HepG2 (cell line): ENCODE measurements around the gene SMIM38. TPM values are rescaled to one million over a fixed set of nuclear protein-coding genes. Genes with fewer than 3 reads are reported as not detected.

Experiments
- ATAC-seq: fragments of 200-7000 bp; cut with Tn5 transposase; 3 replicates; pipeline ENCODE4 v1.9.1; 2020; ENCODE audit warnings: mild to moderate bottlenecking, moderate library complexity
- BruUV-seq: library from RNA; stranded (reverse); fragments of 400-500 nt; replicated peaks from 2 replicates; lab custom pipeline; 2021; lab: Mats Ljungman, UMichigan
- CTCF ChIA-PET: fragments of 300-600 bp; formaldehyde crosslinking; extraction: SDS; loops from one replicate; lab custom pipeline; 2021; ENCODE audit warnings: low total read pairs, inconsistent platforms, low intra/inter-chr PET ratio; lab: Yijun Ruan, JAX
- POLR2A ChIA-PET: fragments of 350-600 bp; sonication (Branson Sonifier 250); formaldehyde crosslinking; loops from one replicate; lab custom pipeline; 2020; ENCODE audit warnings: antibody characterized with exemption, inconsistent platforms; lab: Yijun Ruan, JAX
- DNase-seq: peaks from one replicate; pipeline ENCODE4 v3.0.0-alpha.2; 2015; ENCODE audit warnings: low spot score
- FAIRE-seq: peaks from 3 replicates; lab custom pipeline; 2011; peaks lifted over from hg19 to GRCh38; lab: Jason Lieb, UNC
- H2AFZ ChIP-seq: one replicate; pipeline ENCODE4 v1.6.1; 2011; ENCODE audit warnings: low read length, inconsistent platforms
- H3K27ac ChIP-seq: fragments of 300-600 bp; 3 replicates; pipeline ENCODE4 v1.8.0; 2011; ENCODE audit warnings: mixed run types, mild to moderate bottlenecking, mixed read lengths, low read length, inconsistent platforms; ENCODE audit not compliant: insufficient read depth; ENCODE audit errors: extremely low read length
- H3K27me3 ChIP-seq, 2 experiments: fragments of 200-600 bp in 1 of 2; 2 replicates in 1 of 2; 3 replicates in 1 of 2; pipeline versions ENCODE4 v1.6.0 to v1.8.0; 2011; ENCODE audit warnings: low read length in 2 of 2, mild to moderate bottlenecking in 2 of 2, moderate library complexity in 2 of 2, inconsistent platforms in 1 of 2; ENCODE audit not compliant: insufficient read depth in 2 of 2, control insufficient read depth in 1 of 2
- H3K36me3 ChIP-seq, 2 experiments: fragments of 200-600 bp in 1 of 2; replicated peaks in 1 of 2; 2 replicates in 1 of 2; 3 replicates in 1 of 2; pipeline versions ENCODE4 v1.5.1 to v1.8.0; 2011; ENCODE audit warnings: low read length in 2 of 2, inconsistent platforms in 1 of 2; ENCODE audit not compliant: insufficient read depth in 2 of 2, control insufficient read depth in 1 of 2
- H3K4me1 ChIP-seq: 2 replicates; pipeline ENCODE4 v1.5.1; 2012; ENCODE audit warnings: low read length, inconsistent platforms; ENCODE audit not compliant: insufficient read depth
- H3K4me2 ChIP-seq: 2 replicates; pipeline ENCODE4 v1.6.0; 2011; ENCODE audit warnings: low read depth, low read length, inconsistent platforms
- H3K4me3 ChIP-seq, 3 experiments: fragments of 200-600 bp in 1 of 3; sonication (generic), shearing (Covaris generic) in 1 of 3; replicated peaks in 1 of 3; 2 replicates each; pipeline ENCODE4 v1.5.1; 2011 to 2016; ENCODE audit warnings: low read length in 3 of 3, inconsistent platforms in 2 of 3, low read depth in 2 of 3, mild to moderate bottlenecking in 2 of 3, control low read depth in 1 of 3, mixed read lengths in 1 of 3; ENCODE audit not compliant: insufficient read depth in 1 of 3
- H3K79me2 ChIP-seq: one replicate; pipeline ENCODE4 v1.6.1; 2011; ENCODE audit warnings: low read length, inconsistent platforms; ENCODE audit not compliant: insufficient read depth
- H3K9ac ChIP-seq: 2 replicates; pipeline ENCODE4 v1.6.0; 2011; ENCODE audit warnings: mild to moderate bottlenecking, low read depth, low read length, inconsistent platforms; ENCODE audit not compliant: insufficient read depth
- H3K9me3 ChIP-seq: 2 replicates; pipeline ENCODE4 v1.5.1; 2012; ENCODE audit warnings: mild to moderate bottlenecking, low read length
- H4K20me1 ChIP-seq: 2 replicates; pipeline ENCODE4 v1.6.0; 2011; ENCODE audit warnings: inconsistent platforms, mild to moderate bottlenecking, low read length, moderate library complexity; ENCODE audit not compliant: insufficient read depth
- MIER3 ChIP-seq: IDR thresholded peaks from 2 replicates; pipeline ENCODE4 v1.6.1; 2016; ENCODE audit warnings: missing compliant biosample characterization, borderline replicate concordance
- ZNF10 ChIP-seq: sonication (generic); formaldehyde crosslinking; IDR thresholded peaks from 2 replicates; pipeline ENCODE4 v1.4.0; 2020; ENCODE audit warnings: mild to moderate bottlenecking, low read depth, missing genetic modification reagents, borderline replicate concordance
- ZNF331 ChIP-seq: sonication (generic); formaldehyde crosslinking; IDR thresholded peaks from 2 replicates; pipeline ENCODE4 v1.4.0; 2020; ENCODE audit warnings: missing genetic modification reagents
- ZNF768 ChIP-seq: sonication (generic); formaldehyde crosslinking; IDR thresholded peaks from 2 replicates; pipeline ENCODE4 v1.4.0; 2020; ENCODE audit warnings: missing genetic modification reagents
- WGBS: methylation state at CpG from one replicate; pipeline ENCODE4 v1.1.6; 2017; ENCODE audit warnings: low lambda C conversion rate; 5-methylcytosine and 5-hydroxymethylcytosine counted together
- in situ Hi-C: cut with HindIII; loops from 2 replicates; pipeline ENCODE4 v1.10.0; 2017; ENCODE audit warnings: low pct_unique_long_range_greater_than_20kb; ENCODE audit not compliant: extremely low pct_ligation_motif_present
- intact Hi-C: fragments of 100-400 bp; cut with micrococcal nuclease; formaldehyde crosslinking; loops from one replicate; pipeline ENCODE4 v1.10.0; 2022; ENCODE audit not compliant: unreplicated experiment
- polyA plus RNA-seq, 8 experiments: library from polyadenylated mRNA; depleted of rRNA in 3 of 8; stranded (reverse) in 7 of 8; unstranded in 1 of 8; fragments of >200 nt; fragmentation: Illumina TruSeq in 4 of 8; extraction: Trizol in 4 of 8; gene quantifications; 2 replicates each; pipeline versions ENCODE4 v1.2.1 to v1.2.3, GENCODE V29; 2011 to 2016; ENCODE audit warnings: low read depth in 4 of 8, missing spikeins in 1 of 8, mixed read lengths in 1 of 8; ENCODE audit not compliant: insufficient read depth in 1 of 8
- total RNA-seq, 5 experiments: library from RNA; depleted of rRNA; stranded (reverse); fragments of >200 nt; fragmentation: Illumina TruSeq; extraction: Trizol; gene quantifications; 2 replicates each; pipeline ENCODE4 v1.2.3, GENCODE V29; 2016; ENCODE audit warnings: low read depth in 1 of 5
- TF ChIP-seq, protein P1 (sequence below): sonication (generic); formaldehyde crosslinking; IDR thresholded peaks from 2 replicates; pipeline ENCODE4 v1.8.0; 2022; ENCODE audit warnings: missing genetic modification reagents, mild to moderate bottlenecking, inconsistent platforms, borderline replicate concordance

The SMIM38 gene
- total and polyA plus RNA-seq, 2 of the 13 experiments (the other 11 are each of a cell fraction or from before 2014, with no cell fraction given) = 0.30 to 0.40 TPM

GRCh38 chr11:69113646-69114340 is 41.9 kb upstream of the SMIM38 start:
- Histone ChIP-seq H3K27me3 (peaks cover 2 to 50% of the 10 kb centered on the region in 2 experiments; a peak in 4 of 5 replicates), H3K36me3 (no peaks in the 10 kb centered on the region), H3K9me3 (no peaks in the 10 kb centered on the region), H2AFZ (no peak overlapping the region), H3K4me1 (0 out of 2 replicates have a peak, but pooled peaks cover 8% of the 10 kb centered on the region), H3K27ac (no peak overlapping the region), H3K9ac (no peak overlapping the region), H4K20me1 (no peaks in the 10 kb centered on the region), H3K4me3 (no peak overlapping the region), H3K4me2 (no peak overlapping the region), H3K79me2 (no peaks in the 10 kb centered on the region)
- no TSS peak for BruUV-seq
- 29% methylated on average over 19 of the region's 22 CpGs for WGBS
- DNase-seq = no peak
- ChIA-PET CTCF (no interaction called here), POLR2A (no interaction called here)
- ATAC-seq = no peak
- intact Hi-C loops (no loop called here), in situ Hi-C loops (no loop called here)
- no peak for FAIRE-seq
- TF ChIP-seq ZNF10 = no peak
- peak; percentile 65; the same call in 1 of the 2 replicates for TF ChIP-seq ZNF768 (CRISPR knock-in tag)

- H3K79me2 ChIP-seq = no peaks in the 10 kb centered on the region
- H2AFZ ChIP-seq = no peak overlapping the region
- no peak overlapping the region for H3K4me3 ChIP-seq
- no peaks in the 10 kb centered on the region for H4K20me1 ChIP-seq
- FAIRE-seq (no peak), ATAC-seq (no peak), DNase-seq (no peak)
- 0 out of 2 replicates have a peak, but pooled peaks cover 8% of the 10 kb centered on the region for H3K4me1 ChIP-seq
- no peak overlapping the region for H3K27ac ChIP-seq
- no TSS peak for BruUV-seq
- no peaks in the 10 kb centered on the region for H3K36me3 ChIP-seq
- POLR2A ChIA-PET = no interaction called here
- H3K9ac ChIP-seq = no peak overlapping the region
- intact Hi-C loops = no loop called here
- no peaks in the 10 kb centered on the region for H3K9me3 ChIP-seq
- peaks cover 2 to 50% of the 10 kb centered on the region in 2 experiments; a peak in 4 of 5 replicates for H3K27me3 ChIP-seq
- TF ChIP-seq ZNF331 (no peak), MIER3 (CRISPR knock-in tag) (no peak)
- TF ChIP-seq, protein P1, sequence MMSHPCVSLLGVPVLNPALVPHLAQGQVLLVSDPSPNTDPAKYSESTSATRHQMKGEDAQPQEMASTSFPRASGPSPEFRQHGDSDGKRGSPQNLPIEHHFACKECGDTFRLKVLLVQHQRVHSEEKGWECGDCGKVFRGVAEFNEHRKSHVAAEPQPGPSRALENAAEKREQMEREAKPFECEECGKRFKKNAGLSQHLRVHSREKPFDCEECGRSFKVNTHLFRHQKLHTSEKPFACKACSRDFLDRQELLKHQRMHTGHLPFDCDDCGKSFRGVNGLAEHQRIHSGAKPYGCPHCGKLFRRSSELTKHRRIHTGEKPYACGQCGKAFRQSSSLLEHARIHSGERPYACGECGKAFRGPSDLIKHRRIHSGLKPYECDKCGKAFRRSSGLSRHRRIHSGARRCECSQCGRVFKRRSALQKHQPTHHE (CRISPR knock-in tag) = no peak
- CTCF ChIA-PET = no interaction called here
- WGBS = 20% methylated on average over 1 of the region's 6 CpGs
- in situ Hi-C loops = no loop called here
- no peak overlapping the region for H3K4me2 ChIP-seq
Measured at GRCh38 chr11:69114362-69114761, 41.4 kb upstream of the SMIM38 start.
